KMS-11 (cell line): ENCODE measurements around the gene TBC1D1.

ENCODE experiments used
- H2AFZ ChIP-seq: fragments of 200-600 bp; sonication (generic); 2 replicates; pipeline ENCODE4 v1.6.1; 2016; ENCODE audit warnings: antibody characterized with exemption, mixed run types, low read depth
- H3K27ac ChIP-seq: fragments of 200-600 bp; sonication (generic); 2 replicates; pipeline ENCODE4 v1.6.1; 2016; ENCODE audit warnings: mild to moderate bottlenecking, mixed run types
- H3K27me3 ChIP-seq: fragments of 200-600 bp; sonication (generic); 2 replicates; pipeline ENCODE4 v1.6.1; 2017; ENCODE audit warnings: mild to moderate bottlenecking, low read depth, mixed run types, moderate library complexity; ENCODE audit not compliant: insufficient read depth
- H3K36me3 ChIP-seq: fragments of 200-600 bp; sonication (generic); 2 replicates; pipeline ENCODE4 v1.6.1; 2017; ENCODE audit warnings: mild to moderate bottlenecking, mixed run types; ENCODE audit not compliant: insufficient read depth
- H3K4me1 ChIP-seq: fragments of 200-600 bp; sonication (generic); 2 replicates; pipeline ENCODE4 v1.6.1; 2016; ENCODE audit warnings: mild to moderate bottlenecking, low read depth, mixed run types; ENCODE audit not compliant: poor library complexity, severe bottlenecking
- H3K4me2 ChIP-seq: fragments of 200-600 bp; sonication (generic); 2 replicates; pipeline ENCODE4 v1.7.0; 2016; ENCODE audit warnings: mild to moderate bottlenecking, mixed run types
- H3K4me3 ChIP-seq: fragments of 200-600 bp; sonication (generic); IDR thresholded peaks from 2 replicates; pipeline ENCODE4 v1.6.1; 2017; ENCODE audit warnings: low read depth, low read length, mixed read lengths; ENCODE audit not compliant: insufficient read depth
- H3K79me2 ChIP-seq: fragments of 200-600 bp; sonication (generic); 2 replicates; pipeline ENCODE4 v1.6.1; 2016; ENCODE audit warnings: low read depth, mixed run types; ENCODE audit not compliant: insufficient read depth
- H3K9ac ChIP-seq: fragments of 200-600 bp; sonication (generic); 2 replicates; pipeline ENCODE4 v1.6.1; 2016; ENCODE audit warnings: mild to moderate bottlenecking, mixed run types
- H4K20me1 ChIP-seq: fragments of 200-600 bp; sonication (generic); 2 replicates; pipeline ENCODE4 v1.6.1; 2016; ENCODE audit warnings: mild to moderate bottlenecking, mixed run types; ENCODE audit not compliant: insufficient read depth
- CTCF ChIP-seq: fragments of 200-600 bp; sonication (generic); conservative IDR thresholded peaks from 2 replicates; pipeline ENCODE4 v1.6.1; 2017; ENCODE audit warnings: low read depth, mild to moderate bottlenecking, antibody characterized with exemption, low read length, moderate library complexity, mixed read lengths

TBC1D1 gene

GRCh38 chr4:38152305-38152704 lies 261.4 kb downstream of the TBC1D1 start:
- Histone ChIP-seq H3K4me2 (no peak overlapping the region), H3K4me1 (no peaks in the 10 kb centered on the region), H3K36me3 (no peaks in the 10 kb centered on the region), H2AFZ (no peak overlapping the region), H3K9ac (no peak overlapping the region), H3K4me3 (no peak overlapping the region), H3K79me2 (no peaks in the 10 kb centered on the region), H3K27ac (no peak overlapping the region), H4K20me1 (no peaks in the 10 kb centered on the region), H3K27me3 (no peaks in the 10 kb centered on the region)
- no peak for TF ChIP-seq CTCF

- no peaks in the 10 kb centered on the region for H3K4me1 ChIP-seq
- H3K79me2 ChIP-seq: no peaks in the 10 kb centered on the region
- H3K9ac ChIP-seq: no peak overlapping the region
- H3K36me3 ChIP-seq: no peaks in the 10 kb centered on the region
- no peak for TF ChIP-seq CTCF
- no peak overlapping the region for H2AFZ ChIP-seq
- H3K4me2 ChIP-seq: no peak overlapping the region
- H3K27me3 ChIP-seq: no peaks in the 10 kb centered on the region
- H3K4me3 ChIP-seq: no peak overlapping the region
- H4K20me1 ChIP-seq: no peaks in the 10 kb centered on the region
- no peak overlapping the region for H3K27ac ChIP-seq
Observed at GRCh38 chr4:38152721-38153386, 262.0 kb downstream of the TBC1D1 start.

- Histone ChIP-seq H4K20me1 (no peaks in the 10 kb centered on the region), H3K4me2 (no peak overlapping the region), H3K27ac (no peak overlapping the region), H3K9ac (no peak overlapping the region), H3K79me2 (no peaks in the 10 kb centered on the region), H3K36me3 (no peaks in the 10 kb centered on the region), H3K4me3 (no peak overlapping the region), H2AFZ (no peak overlapping the region), H3K27me3 (no peaks in the 10 kb centered on the region), H3K4me1 (no peaks in the 10 kb centered on the region)
- no peak for TF ChIP-seq CTCF
Observed at GRCh38 chr4:38153387-38153760, 262.5 kb downstream of the TBC1D1 start.

- Histone ChIP-seq H2AFZ (no peak overlapping the region), H3K4me1 (no peaks in the 10 kb centered on the region), H3K27ac (no peak overlapping the region), H3K9ac (no peak overlapping the region), H3K79me2 (no peaks in the 10 kb centered on the region), H3K4me2 (no peak overlapping the region), H3K27me3 (no peaks in the 10 kb centered on the region), H3K36me3 (no peaks in the 10 kb centered on the region), H3K4me3 (no peak overlapping the region), H4K20me1 (no peaks in the 10 kb centered on the region)
- TF ChIP-seq CTCF: no peak
Observed at GRCh38 chr4:38154252-38154651, 263.4 kb downstream of the TBC1D1 start.
